ENCODE data around the gene RNF220.
A peak's percentile ranks its signal among the peaks of the same experiment; 100 is the strongest.

Gene RNF220

DNA sequence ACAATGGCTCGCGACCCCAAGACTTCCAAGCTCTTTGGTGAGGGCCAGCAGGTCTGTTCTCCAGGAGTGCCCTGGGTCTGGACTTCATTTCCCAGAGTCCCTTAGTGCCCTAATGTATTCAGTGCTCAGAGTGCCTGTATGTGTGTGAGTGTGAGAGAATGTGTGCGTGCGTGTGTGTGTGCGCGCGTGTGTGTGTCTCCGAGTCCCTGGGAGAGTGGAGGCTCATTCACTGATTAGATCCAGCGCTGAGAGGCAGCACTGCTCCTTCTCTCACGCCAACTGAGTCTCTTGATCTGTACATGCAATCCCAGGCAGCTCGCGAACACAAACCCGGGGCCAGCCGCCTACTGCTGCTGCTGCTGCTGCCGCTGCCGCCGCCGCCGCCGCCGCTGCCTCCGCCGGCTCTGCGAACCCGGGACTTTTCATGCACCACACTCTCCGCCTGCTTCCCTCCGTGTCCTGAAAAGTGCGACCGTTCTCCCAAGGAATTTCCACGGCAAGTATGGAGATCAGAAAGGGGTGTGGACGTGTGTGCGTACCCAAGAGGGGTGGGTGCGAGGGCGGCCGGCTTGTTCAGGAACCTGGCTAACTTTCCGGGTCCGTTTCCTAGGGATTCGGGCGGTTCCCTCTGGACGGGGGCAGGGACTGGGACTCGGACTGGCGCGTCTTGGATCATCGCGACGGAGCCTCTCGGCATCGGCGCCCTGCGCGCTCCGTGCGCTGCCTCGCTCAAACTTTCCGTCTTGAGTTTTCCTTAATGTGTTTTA, at the start of gene RNF220:
Gene RNF220, plus strand, starts transcription at position 225 of the 767 bp plus-strand sequence.
- DNase-seq: peak in 44 of 51 donors; percentile 17 to 95 (median 78)

DNA sequence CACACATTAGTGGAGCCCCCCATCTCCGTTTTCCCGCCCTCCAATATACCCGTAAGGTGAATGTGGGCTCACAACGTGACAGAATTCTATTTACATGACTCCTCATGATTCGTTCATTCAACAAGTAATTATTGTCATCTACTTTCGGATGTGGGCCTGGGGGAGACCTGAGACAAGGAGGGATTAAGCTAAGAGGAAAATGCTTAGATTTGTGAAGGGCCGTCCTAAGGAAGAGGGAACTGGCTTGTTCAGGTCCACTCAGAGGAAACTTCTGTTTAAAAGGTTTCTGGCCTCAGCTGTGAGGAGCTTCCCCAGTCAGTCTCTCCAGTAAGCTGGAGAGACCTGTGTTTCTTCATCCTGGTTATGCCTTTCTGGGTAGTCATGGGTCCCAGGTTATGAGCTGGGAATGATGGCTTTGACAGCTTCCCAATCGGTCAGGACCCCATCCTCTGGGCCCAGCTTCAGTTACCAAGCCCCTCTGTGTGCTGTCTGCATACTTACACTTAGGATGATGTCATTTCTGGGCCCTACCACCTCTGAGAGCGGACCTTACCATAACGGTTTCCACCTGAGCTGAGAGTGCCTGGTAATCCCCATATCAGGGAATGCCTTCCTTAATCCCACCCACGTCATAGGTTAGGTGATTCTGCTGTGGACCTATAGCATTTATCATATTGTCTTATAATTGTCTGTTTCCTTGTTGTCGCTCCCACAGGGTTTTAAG, 49.3 kb upstream of the RNF220 start:
- DNase-seq: no peak

DNA sequence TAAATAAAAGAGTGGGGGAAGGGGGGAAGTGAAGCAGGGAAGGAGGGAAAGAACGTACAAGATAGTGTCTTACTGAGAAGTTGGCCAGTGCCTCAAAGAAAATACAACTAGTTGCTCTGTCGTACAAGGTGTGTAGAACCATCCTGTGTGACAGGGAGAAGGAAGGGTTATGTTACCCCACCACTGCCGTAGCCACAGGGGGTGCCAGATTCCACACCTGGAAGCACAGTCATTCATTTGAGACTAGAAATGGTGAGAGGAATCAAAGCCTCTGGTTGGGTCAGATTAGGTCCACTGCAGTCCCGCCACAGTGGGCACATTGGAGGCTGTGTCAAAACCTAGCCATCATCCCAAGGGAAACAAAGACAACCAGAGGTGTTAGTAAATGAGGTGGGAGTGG, 47.3 kb upstream of the RNF220 start:
- DNase-seq: no peak

DNA sequence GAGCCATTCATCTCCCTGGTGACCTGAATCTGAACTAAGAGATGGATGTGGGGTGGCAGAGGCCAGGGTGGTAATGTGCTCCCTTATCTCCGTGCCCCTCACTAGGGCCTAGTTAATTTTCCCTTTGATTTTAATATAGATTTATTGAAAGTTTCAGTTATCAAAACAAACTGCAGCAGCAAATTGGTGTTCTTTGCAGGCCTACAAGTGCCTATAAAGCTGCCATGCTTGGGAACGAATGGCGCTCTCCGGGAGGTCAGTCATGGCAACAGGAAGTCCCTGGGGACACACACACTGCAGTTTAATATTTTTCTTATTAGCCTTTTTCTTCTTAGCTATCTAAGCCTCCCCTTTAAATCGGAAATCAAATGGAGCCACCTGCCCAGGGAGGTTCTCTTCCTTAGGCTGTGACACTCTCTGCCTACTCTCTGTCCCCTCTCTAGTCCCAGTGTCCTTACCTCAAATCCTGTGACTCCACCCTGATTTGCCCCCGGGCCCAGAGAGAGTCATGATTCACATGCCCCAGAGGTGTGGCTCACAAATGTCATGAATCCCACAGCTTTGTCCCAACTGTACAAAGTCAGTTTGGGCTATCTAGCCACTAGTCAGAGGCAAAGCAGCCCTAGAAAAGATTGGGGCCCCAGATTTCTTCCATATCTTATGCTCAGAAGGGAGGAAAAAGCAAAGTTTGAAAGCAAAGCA, 45.7 kb upstream of the RNF220 start:
- no peak for DNase-seq

DNA sequence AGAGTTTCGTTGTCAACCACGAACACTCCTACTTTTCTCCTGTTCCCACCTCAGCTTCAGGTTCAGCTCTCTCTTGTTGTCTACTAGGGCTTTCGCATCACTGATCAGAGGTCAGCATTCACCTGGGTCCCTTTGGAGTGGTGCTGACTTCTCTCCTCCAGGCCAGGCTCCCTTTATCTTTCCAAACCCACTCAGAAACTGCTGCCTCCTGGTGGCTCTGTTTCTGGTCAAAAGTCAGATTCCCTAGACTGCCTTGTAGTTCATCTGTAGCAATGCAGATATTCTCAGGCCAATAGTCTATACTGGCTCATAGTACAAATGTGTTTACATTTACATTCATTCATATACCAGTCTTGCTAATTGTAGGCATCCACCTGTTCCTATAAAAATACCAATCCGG, 43.6 kb upstream of the RNF220 start:
- no peak for DNase-seq

DNA sequence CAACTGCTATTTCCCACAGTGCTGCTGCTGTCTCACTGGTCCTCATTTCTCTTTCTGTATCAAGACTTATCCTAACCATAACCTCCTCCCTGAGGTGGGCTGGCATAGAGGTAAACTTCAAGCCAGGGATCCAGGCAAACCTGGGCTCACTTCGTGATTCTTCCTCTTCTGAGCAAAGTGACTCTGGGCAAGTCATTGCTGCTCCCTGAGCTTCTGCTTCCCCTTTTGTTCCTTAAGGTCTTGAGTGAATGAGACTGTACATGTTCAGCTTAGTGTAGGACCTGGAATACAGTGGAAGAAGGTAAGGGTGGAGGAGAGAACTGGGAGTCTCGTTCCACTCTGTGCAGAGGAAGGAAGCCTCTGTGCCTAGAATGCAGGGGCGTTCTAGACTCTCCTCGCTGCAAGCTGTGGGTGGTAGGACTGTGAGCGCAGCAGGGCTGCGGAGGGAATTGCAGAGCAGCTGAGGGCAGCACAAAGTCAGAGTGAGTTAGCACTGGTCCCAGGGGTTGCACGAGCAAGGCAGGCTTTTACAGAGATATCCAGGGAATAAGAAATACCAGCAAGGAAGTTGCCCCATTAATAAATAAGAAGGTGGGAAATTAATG, 38.6 kb upstream of the RNF220 start:
- no peak for DNase-seq

DNA sequence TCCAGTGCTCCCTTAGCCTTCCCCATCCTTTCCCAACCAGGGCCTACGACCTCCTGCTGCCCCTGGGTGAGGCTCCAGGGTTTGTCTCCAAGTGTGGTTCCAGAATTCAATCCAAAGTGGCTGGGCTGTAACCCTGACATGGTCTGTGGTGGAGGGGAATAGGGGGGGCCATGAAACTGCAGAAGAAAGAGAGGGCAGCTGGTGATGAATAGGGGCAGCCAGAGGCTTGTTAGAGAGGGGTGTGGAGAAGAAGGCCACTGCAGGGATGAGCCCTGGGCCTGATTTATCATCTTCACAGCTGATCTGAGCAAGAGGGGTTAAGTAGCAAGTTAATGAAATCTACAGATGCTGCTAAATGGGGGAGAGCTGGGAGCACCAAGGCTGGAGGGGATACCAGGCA, 37.1 kb upstream of the RNF220 start:
- DNase-seq: no peak

DNA sequence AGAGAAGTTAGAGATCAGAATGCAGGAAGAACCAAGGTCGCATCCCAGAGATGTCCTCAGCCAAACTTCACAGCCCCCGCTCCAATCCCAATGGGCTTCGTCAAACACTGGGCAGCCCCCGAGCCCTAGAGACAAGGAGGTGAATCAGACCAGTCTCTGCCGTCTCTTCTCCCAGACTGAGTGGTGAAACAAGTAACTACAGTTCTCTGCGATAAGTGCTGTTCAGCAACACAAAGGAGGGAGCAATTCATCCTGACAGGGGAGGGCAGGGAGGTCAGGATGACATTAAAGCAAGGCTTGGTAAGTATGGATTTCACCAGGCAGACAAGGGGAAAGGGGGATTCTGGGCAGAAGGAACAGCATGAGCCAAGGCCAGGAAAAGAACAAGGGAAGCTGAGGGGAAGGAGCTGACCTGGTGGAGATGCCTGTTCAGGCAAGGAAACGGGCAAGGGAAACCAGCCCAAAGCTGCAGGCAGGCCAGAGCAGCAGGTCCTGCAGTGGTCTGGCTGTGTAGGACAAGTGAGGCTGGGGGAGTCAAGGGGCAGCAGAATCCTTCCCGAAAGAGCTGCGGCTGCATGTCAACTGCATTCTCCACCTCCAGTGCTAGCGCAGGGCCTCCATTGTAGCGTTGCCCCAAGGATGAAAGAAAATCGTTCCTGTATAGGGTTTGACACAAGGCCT, 36.4 kb upstream of the RNF220 start:
- no peak for DNase-seq

DNA sequence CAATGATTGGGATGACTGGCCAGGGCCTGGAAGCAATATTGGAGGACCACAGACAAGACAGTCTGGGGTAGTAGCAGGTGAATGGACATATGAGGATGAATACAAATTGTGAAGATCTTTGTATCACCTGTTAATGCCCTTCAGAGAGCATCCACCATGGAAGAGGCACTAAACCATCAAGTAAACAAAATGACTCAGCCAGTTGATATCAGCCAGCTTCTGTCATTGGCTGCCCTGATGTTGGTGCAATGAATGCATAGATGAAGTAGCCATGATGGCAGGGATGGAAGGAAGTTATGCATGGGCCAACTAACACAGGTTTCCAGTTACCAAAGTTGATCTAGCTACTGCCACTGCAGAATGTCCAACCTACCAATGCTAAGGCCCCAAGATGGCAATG, 33.8 kb upstream of the RNF220 start:
- no peak for DNase-seq

DNA sequence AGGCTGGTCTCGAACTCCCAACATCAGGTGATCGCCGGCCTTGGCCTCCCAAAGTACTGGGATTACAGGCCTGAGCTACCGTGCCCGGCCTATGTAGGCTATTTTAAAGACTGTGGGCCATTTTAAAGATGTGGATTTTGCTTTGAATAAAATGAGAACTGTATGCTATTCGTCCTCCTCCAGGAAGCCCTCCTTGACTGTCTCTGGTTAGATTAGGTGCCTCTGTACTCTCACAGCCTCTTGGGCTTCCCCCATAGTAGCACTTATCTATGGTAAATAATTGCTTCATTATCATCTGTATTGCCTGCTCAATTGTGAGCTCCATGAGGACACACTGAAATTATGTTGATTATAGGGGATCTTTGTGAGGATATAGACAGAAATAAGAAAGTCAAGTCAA, 29.5 kb upstream of the RNF220 start:
- no peak for DNase-seq

DNA sequence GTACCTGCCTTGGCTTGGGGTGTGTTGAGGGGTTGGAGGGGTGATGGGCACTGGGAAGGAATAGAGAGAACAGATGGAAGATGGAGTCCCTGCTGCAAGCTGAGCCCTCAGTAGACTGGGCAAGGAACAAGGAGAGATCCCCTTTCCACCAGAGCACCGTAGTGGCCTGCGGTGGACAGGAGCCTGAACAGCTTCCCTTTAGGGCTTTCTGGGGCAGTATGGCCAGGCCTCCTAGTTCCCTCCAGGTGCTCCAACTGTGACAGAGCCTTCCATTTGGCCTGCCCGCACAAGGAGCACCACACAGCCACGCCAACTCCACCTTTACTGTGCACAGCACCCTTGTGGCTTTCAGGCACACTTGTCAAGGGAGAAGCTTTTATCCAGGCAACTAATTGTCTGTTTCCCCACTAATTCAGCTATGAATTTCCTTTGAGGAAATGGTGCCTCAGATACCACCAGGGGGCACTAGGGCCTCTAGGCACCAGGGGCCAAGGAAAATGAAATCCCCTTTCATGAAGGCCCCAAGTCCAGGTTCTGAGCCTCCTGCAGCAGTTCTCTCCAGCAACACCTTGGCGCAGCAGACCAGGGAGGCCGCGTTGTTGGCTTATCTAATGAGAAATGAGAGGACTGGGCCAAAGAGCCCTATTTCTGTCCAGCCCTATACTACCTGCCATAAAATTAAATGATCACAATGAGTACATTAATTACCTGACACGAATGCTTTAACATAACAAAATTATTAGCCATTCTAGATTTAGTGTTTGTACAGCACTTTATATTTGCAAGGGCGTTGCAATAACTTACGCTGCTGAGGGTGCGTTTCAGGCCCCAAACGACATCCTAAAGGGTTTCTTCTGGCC, 26.9 kb upstream of the RNF220 start:
- peak in 33 of 51 donors; percentile 2 to 73 (median 34) for DNase-seq

DNA sequence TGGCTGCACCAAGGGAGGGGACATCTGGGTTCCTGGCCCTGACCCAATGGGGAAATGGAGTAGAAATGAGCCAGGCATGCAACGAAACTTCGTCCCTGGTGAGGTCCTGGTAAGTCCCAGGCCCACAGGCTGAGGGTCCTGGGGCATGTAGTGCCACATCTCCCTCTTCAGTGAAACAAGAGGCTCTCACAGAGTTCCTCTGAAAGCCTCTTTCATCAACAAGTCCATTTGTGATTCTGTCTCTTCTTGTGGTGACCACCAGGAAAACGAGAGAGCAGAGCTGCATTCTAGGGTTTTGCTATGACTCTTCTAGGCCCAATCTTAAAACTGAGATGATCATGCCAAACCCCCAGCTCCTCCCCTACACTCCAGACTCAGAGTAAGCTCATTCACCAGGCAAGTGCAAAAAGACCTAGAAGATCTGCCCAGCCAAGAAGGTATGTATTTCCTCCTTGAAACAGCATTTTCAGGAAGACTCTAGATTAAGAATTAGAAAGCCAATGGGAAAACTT, 24.3 kb upstream of the RNF220 start:
- peak in 1 of 51 donors; percentile 18 for DNase-seq

DNA sequence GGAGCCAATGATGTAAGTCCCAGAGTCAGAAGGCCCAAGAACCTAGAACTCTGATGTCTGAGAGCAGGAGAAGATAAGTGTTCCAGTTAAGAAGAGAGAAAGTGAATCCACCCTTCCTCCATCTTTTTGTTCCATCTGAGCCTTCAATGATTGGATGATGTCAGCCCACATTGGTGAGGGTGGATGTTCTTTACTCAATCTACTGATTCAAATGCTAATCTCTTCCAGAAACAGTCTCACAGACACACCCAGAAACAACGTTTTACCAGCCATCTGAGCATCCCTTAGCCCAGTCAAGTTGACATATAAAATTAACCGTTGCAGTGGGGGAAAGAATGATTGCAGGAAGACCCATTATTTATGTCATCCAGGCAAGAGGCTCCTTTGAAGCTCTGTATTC, 16.5 kb upstream of the RNF220 start:
- DNase-seq: no peak

DNA sequence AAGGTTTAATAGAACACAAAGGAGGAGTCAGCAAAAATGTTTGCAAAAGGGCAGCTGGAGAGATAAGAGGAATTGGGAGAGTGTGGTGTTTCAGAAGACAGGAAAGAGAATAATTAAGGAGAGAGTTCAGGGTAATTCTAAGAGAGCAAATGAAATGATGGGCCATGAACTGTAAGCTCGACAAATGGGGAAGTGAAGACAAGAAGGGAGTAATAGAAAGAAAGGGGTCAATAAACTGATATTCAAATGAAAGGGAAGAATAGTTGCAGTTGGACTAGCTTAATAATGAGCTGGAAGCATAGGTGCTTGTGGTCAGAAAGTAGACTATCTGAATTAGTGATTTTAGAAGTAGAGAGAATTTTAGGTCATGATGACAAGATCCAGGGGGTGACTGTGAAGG, 15.6 kb upstream of the RNF220 start:
- DNase-seq: no peak

DNA sequence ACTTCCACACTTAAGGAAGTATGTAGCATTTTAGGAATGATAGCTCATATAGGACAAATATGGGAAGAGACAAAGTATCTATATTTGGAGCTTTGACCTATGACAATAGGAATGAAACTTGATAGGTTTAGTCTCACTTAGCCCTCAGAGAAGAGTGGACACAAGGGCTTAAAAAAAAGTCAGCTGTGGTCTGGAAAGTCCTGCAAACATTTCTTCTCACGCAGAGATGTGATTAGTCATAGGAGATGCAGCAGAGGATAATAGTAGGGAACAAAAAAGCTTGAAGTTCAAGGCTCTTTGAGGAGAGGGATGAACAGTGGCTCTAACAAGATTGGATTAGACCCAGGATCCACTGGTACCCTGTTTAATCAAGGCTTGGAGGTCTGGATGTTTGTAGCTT, 14.8 kb upstream of the RNF220 start:
- no peak for DNase-seq

DNA sequence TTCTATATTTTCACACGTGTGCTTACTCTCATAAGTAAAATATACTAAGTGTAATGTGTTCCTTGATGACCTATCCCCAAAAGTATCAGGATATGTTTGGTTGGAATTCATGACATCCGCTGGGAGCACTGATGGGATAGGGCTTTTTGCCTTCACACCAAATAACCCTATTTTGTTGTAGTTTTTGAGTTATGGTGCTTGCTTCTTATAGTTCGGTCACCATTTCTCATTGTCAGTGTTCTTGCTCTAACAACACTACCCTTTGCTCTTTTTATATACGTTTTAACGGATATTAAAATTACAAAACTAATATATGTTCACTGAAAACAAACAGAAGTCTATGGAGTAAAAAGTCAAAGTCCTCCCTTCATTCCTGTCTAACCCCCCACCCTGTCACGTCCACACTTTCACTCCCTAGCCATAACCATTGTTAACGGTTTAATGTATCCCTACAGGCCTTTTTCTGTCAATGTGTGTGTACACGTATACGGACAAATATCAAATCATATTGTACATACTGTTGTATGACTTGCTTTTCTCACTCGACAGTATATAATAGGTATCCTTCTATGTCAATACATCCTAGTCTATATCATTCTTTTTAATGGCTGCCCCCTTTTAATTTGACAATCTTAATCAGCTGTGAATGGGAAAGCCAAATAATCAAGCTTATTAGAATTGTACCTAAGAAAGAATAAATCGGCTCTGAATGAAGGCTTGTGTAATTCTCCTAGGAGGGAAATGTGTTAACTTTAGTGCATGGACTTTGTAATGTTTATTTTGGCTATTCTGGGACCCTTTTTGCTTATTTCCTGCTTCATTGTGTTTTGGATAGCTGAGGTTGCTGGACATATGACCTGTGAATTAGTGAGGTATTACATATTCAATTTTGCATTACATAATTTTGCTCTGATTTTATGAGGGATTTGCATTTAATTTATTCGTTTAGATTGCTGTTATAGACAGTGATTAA, 3.5 kb upstream of the RNF220 start:
- DNase-seq: no peak

DNA sequence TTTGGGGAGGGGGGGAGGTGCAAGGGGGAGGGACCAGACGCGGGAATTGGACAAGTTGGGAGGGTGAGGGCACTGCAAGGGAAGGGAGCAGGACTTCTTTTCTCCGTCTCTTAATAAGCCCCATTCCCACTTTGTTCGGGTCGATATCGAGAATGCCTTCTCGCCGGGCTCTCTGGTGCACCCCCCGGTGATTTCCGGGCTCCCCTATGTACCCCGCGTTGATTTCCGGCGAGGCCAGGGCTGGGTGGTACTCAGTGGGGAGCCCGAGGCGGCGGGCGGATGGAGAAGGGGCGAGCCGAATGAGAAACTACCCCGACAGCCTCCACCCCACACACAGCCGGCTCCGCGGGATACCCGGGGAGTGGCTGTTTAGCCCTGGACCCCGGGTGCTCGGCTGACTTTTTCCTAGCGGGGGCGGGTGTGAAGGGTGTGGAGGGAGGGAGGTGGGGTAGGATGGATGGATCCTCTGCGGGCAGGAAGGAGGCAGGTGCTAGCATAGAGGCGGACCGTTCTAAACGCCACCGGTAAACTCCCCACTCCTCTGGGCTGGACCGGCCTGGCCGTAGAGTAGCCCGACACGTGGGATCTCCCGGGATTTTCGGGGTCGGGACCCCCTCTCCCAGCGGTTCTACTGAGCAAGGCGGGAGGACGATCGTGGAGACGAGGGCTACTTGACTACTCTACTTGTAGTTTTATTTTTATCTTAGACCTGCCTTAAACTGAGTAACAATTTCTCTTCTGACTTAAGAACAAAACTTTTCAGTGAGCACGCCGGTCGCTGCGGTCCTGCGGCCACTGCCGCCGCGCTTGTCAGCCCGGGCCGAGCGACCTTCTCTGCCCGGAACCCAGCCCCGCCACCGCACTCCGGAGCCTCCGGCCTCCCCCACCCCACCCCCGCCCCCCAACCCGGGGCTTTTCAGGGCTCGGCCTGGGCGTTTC, 1.0 kb downstream of the RNF220 start:
- peak in 6 of 51 donors; percentile 30 to 59 (median 38) for DNase-seq
